Mammary microvascular endothelial cell (primary cell): ENCODE data around the gene POP5. TPM values are rescaled to one million over a fixed set of nuclear protein-coding genes. Genes with fewer than 3 reads are reported as not detected.

Experiments
- total RNA-seq: library from RNA; depleted of rRNA; stranded (reverse); fragments of >200 nt; gene quantifications from 2 replicates; pipeline ENCODE4 v1.2.3, GENCODE V29; 2015

Gene POP5
- 29.0 and 36.6 TPM in 2 replicates for total RNA-seq

GRCh38 chr12:120580787-120581723 lies at the start of gene POP5:
POP5 (minus strand) TSS chr12:120581402; CDS start chr12:120581362, 40 bp downstream.

GRCh38 chr12:120534203-120534702 lies 46.9 kb downstream of the POP5 start, which contains the start of gene RNF10:
RNF10 (plus strand) TSS chr12:120534356; CDS start chr12:120534812, 456 bp downstream.

GRCh38 chr12:120528861-120529525 lies 52.2 kb downstream of the POP5 start, which contains the start of gene COQ5:
COQ5 (minus strand) TSS chr12:120529158; CDS start chr12:120529141, 17 bp downstream.

Other genes with a start within 250 kb of the POP5 start
- gene MSI1, start 212.2 kb downstream of the POP5 start, total RNA-seq: not detected in 2 replicates
- gene COX6A1, start 143.3 kb downstream of the POP5 start, total RNA-seq: 527 and 626 TPM in 2 replicates
- gene TRIAP1, start 135.0 kb downstream of the POP5 start, total RNA-seq: 75.9 and 81.4 TPM in 2 replicates
- gene GATC, start 135.0 kb downstream of the POP5 start, total RNA-seq: 17.2 and 19.0 TPM in 2 replicates
- gene SRSF9, start 111.7 kb downstream of the POP5 start, total RNA-seq: 104 and 109 TPM in 2 replicates
- gene DYNLL1, start 85.3 kb downstream of the POP5 start, total RNA-seq: 569 and 585 TPM in 2 replicates
- 34.0 and 35.1 TPM in 2 replicates for gene COQ5, start 52.2 kb downstream of the POP5 start, total RNA-seq
- gene RNF10, start 47.0 kb downstream of the POP5 start, total RNA-seq: 110 and 160 TPM in 2 replicates
- gene CABP1, start 59.2 kb upstream of the POP5 start, total RNA-seq: not detected in 2 replicates
- gene MLEC, start 105.7 kb upstream of the POP5 start, total RNA-seq: 82.7 and 90.1 TPM in 2 replicates
- 14.7 and 20.8 TPM in 2 replicates for gene UNC119B, start 129.1 kb upstream of the POP5 start, total RNA-seq
- gene ACADS, start 144.4 kb upstream of the POP5 start, total RNA-seq: 21.8 and 26.2 TPM in 2 replicates